ENCODE results near the gene GRAMD1B.
A peak's percentile ranks its signal among the peaks of the same experiment; 100 is the strongest.

GRAMD1B gene

DNA sequence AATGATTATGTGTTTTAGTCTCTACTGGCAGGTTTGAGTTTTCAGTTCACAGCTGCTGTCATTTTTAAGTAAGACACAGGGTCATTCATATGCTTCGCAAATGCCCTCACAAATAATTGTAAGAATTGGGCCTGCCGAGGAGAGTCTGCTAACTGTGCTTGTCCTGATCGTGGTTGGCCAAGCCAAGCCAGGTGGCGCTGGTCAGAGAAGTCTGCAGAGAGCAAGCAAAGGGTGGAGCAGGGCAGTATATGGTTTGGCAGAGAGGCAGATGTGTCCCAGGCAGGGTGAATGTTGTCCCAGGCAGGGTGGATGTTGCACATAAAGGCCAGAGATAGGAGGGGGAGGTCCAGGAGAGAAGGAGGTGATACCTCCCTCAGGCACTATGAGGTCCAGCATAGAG is 171.7 kb downstream of the GRAMD1B start:
- FAIRE-seq (no peak), DNase-seq (ENCODE audit: insufficient read length, low spot score) (no peak)
- TF ChIP-seq POLR2A (IDR thresholded peaks at IDR 0.05; ENCODE audit: low read depth, low read length): no peak

- no peak for DNase-seq (ENCODE audit: insufficient read length, low spot score)
- FAIRE-seq: no peak
- no peak for TF ChIP-seq POLR2A (IDR thresholded peaks at IDR 0.05; ENCODE audit: low read depth, low read length)
Observed at GRCh38 chr11:123603666-123604065, 173.6 kb downstream of the GRAMD1B start.

GRCh38 chr11:123607781-123608180 is 177.7 kb downstream of the GRAMD1B start:
- DNase-seq (ENCODE audit: insufficient read length, low spot score) (no peak), FAIRE-seq (no peak)
- no peak for TF ChIP-seq POLR2A (IDR thresholded peaks at IDR 0.05; ENCODE audit: low read depth, low read length)

- no peak for TF ChIP-seq POLR2A (IDR thresholded peaks at IDR 0.05; ENCODE audit: low read depth, low read length)
- FAIRE-seq (no peak), DNase-seq (ENCODE audit: insufficient read length, low spot score) (no peak)
Observed at GRCh38 chr11:123608371-123608770, 178.3 kb downstream of the GRAMD1B start.

GRCh38 chr11:123608945-123609344 is 178.9 kb downstream of the GRAMD1B start:
- FAIRE-seq (no peak), DNase-seq (ENCODE audit: insufficient read length, low spot score) (no peak)
- no peak for TF ChIP-seq POLR2A (IDR thresholded peaks at IDR 0.05; ENCODE audit: low read depth, low read length)

DNA sequence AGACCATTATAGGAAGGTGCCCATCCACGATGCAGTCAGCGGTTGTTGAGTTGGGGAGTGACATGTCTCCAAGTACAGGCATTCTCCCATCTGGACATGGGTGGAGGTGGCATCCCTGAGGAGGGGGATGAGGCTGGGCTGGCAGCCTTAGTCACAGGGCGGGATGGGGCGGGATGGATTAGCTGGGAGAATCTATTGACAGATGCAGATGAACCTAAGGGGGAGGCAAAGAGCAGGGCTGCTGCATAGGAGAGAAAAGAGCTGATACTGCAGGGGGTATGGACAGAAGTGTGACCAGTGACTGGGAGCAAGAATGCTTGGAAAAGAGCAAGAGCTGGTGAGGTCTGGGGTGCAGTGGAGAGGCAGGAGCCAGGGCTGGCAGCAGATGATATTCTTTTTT is 181.6 kb downstream of the GRAMD1B start:
- TF ChIP-seq POLR2A (IDR thresholded peaks at IDR 0.05; ENCODE audit: low read depth, low read length): no peak
- FAIRE-seq: no peak
- no peak for DNase-seq (ENCODE audit: insufficient read length, low spot score)

GRCh38 chr11:123616505-123617198 is 186.6 kb downstream of the GRAMD1B start:
- no peak for TF ChIP-seq POLR2A (IDR thresholded peaks at IDR 0.05; ENCODE audit: low read depth, low read length)
- FAIRE-seq (no peak), DNase-seq (ENCODE audit: insufficient read length, low spot score) (no peak)

DNA sequence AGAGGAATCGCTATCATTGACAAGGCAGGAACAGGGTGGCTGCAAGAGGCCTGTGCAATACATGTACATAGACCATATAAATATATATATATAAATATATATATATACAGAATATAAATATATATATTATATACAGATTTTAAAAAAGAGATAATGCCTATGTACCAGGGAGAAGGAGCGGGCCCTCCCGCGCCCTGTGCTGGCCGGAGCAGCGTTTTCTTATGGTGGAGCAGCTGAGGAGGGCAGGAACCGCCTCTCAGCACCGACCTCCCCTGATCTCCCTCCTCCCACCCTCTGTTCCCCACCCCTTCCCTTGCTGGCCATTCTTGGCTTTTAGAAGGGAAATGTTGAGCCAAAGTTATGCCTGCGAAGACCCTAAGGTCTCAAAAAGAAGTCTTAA is 192.5 kb downstream of the GRAMD1B start:
- DNase-seq (ENCODE audit: insufficient read length, low spot score) (no peak), FAIRE-seq (no peak)
- TF ChIP-seq POLR2A (IDR thresholded peaks at IDR 0.05; ENCODE audit: low read depth, low read length): no peak

DNA sequence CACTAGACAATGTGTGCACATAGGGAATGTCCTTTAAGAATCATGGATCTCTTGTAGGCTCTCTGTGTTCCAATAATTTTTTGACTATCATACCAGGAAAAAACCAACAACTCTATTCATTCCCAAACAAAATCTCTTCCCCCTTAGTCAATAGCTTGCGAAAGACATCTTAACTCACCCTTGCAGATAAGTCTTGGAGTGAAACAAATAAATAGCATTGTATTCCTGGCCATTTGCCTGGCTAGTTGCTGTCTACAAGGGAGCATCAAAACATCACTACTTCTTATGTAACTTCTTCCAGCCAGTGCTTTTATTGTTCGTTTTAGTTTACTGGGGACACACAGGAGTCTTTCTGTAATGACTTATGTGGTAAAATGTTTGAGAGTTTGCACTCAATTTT is 194.9 kb downstream of the GRAMD1B start:
- no peak for TF ChIP-seq POLR2A (IDR thresholded peaks at IDR 0.05; ENCODE audit: low read depth, low read length)
- DNase-seq (ENCODE audit: insufficient read length, low spot score) (no peak), FAIRE-seq (no peak)

DNA sequence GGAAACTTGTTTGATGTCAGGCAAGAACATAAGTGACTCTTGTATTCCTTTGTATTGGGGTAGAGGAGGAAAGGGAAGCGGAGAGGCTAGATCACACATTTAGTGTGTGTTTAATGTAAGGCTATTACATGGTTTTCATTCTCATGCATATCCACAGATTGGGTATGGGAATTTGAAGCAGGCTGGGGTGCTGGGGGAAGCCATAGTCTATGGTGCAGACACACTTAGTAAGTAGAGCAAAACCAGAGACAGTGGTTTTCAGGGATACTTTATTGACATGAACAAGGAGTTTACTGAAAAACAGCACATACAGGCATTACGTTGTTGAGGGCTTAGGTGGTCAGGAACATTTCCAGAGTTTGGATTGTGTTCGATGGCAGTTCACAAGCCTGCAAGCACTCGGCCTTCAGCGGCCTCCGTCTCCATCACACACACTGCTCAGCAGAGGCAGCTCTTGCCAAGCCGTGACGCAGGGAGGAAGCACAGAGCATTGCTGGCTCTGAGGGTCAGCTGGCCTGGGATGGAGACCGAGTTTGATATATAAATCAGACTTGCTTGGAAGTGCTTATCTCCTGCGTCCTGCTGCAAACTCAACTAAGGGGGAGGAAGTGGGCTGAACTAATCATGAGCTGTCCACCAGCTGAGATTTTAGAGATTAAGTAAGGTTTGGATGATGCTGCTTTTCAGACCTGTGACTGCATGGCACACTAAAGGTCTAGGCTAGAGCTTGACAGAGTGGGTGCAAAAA is 199.0 kb downstream of the GRAMD1B start:
- DNase-seq (ENCODE audit: insufficient read length, low spot score) (no peak), FAIRE-seq (no peak)
- no peak for TF ChIP-seq POLR2A (IDR thresholded peaks at IDR 0.05; ENCODE audit: low read depth, low read length)

DNA sequence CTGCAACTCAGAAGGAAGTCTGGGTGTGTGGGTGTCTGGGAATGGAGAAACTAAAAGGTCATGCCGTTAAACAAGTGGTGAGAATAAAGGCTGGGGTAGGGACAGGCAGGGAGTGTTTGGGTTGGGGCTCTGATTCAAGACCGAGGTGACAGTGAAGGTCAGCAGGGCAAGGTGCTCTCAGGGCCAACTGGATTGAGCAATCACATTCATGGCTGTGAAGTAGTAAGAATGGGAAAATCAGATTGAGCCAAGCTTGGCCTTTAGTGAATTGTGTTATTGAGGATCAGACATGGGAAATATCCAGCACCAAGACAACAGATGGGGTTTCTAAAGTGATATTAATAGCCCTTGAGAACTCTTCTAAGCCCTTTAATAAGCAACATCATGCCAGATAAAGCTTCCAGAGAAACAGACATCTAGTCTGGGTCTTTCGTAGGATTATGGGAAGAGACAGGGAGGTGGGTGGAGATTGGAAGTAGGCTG is 200.1 kb downstream of the GRAMD1B start:
- TF ChIP-seq POLR2A (IDR thresholded peaks at IDR 0.05; ENCODE audit: low read depth, low read length): no peak
- no peak for FAIRE-seq
- no peak for DNase-seq (ENCODE audit: insufficient read length, low spot score)

DNA sequence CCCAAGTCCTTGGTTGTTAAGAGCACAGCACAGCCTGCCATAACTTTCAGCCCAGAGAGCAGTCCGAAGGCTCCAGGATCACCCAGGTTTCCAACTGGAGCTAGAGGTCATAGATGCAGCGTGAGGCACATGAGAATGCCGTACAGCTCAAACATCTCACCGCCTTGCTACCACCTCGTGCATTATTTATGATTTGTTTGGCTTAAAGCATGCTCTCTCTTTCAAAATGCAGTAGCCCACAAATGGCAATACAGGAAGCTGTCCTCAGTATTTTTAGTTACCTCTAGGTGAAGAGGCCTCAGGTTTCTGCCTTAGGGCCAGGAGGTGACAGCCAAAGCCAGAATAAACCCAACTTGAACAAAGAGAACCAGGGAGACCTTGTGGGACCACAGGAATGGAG is 210.0 kb downstream of the GRAMD1B start:
- no peak for DNase-seq (ENCODE audit: insufficient read length, low spot score)
- FAIRE-seq: no peak

GRCh38 chr11:123640677-123641494 is 210.8 kb downstream of the GRAMD1B start:
- TF ChIP-seq POLR2A (IDR thresholded peaks at IDR 0.05; ENCODE audit: low read depth, low read length): no peak
- FAIRE-seq: no peak
- peak; percentile 34 for DNase-seq (ENCODE audit: insufficient read length, low spot score)

More for the DNA sequence above, 210.0 kb downstream of the GRAMD1B start:
- TF ChIP-seq POLR2A (IDR thresholded peaks at IDR 0.05; ENCODE audit: low read depth, low read length): no peak

DNA sequence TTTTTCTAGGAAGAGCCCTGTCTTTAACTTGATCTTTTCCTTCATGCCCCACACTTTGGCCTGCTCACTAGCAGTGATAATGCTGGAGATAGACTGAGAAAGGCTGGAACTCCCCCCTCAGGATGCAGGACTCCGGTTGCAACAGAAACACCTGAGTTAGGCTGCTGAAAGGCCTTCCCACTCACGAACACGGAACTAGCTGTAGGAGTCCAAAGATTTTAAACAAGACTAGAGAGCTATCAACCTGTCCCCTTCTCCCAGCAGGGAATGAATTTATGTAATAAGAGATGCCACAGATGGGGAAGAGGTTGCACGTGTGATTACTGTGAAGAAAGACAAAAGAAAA is 211.4 kb downstream of the GRAMD1B start:
- DNase-seq (ENCODE audit: insufficient read length, low spot score) (no peak), FAIRE-seq (no peak)
- TF ChIP-seq POLR2A (IDR thresholded peaks at IDR 0.05; ENCODE audit: low read depth, low read length): no peak
